Testis (tissue), 2 donors: ENCODE results near the gene CRY1.

Experiments used
- POLR2A ChIP-seq: fragments of 450-650 bp; IDR thresholded peaks from one replicate; pipeline ENCODE4 v1.6.1; 2017; ENCODE audit warnings: antibody characterized with exemption, mild to moderate bottlenecking, moderate library complexity
- TF ChIP-seq, protein P1 (sequence below), 3 experiments: fragments of 450-650 bp in 2 of 3; fragments of 200-600 bp in 1 of 3; sonication (generic) in 1 of 3; IDR thresholded peaks; one replicate each; pipeline ENCODE4 v1.5.1; 2016 to 2019; ENCODE audit warnings: antibody characterized with exemption in 3 of 3, mild to moderate bottlenecking in 2 of 3, moderate library complexity in 1 of 3

DNA sequence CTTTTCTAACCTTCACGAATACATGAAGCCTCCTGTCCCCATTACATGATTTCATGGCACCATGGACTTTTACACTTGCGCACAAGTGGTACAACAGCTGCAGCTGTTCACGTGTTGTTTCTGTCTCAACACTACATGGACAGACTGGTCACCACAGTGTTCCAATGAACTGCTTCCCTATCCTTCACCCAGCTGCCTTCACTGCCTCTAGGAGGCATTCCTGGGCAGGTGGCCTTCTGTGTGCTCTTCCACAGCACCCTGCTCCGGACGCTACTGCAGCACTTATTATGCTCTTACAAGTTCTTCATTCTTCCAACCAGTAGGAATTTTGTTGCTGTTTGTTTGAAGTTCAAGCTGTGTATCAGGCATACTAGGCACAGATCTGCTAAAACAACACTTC, 107.9 kb downstream of the CRY1 start:
- TF ChIP-seq, protein P1, sequence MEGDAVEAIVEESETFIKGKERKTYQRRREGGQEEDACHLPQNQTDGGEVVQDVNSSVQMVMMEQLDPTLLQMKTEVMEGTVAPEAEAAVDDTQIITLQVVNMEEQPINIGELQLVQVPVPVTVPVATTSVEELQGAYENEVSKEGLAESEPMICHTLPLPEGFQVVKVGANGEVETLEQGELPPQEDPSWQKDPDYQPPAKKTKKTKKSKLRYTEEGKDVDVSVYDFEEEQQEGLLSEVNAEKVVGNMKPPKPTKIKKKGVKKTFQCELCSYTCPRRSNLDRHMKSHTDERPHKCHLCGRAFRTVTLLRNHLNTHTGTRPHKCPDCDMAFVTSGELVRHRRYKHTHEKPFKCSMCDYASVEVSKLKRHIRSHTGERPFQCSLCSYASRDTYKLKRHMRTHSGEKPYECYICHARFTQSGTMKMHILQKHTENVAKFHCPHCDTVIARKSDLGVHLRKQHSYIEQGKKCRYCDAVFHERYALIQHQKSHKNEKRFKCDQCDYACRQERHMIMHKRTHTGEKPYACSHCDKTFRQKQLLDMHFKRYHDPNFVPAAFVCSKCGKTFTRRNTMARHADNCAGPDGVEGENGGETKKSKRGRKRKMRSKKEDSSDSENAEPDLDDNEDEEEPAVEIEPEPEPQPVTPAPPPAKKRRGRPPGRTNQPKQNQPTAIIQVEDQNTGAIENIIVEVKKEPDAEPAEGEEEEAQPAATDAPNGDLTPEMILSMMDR (IDR thresholded peaks at IDR 0.05) = no peak
- TF ChIP-seq POLR2A = no peak
